GM19452 (cell line): Measurements from ENCODE around the gene ZNF275.
"Not testable (repeated sequence)": the region's sequence is repeated elsewhere in the genome, so short reads cannot be mapped to it uniquely, and the experiment has no call there.

Experiments used
- ATAC-seq: cut with Tn5 transposase; IDR thresholded peaks from one replicate; pipeline ENCODE4 v1.9.1; 2021; ENCODE audit not compliant: unreplicated experiment

The ZNF275 gene

GRCh38 chrX:153353416-153353815 is 19.5 kb downstream of the ZNF275 start:
- no peak for ATAC-seq

- ATAC-seq = no peak
These were observed 23.9 kb downstream of the ZNF275 start for GRCh38 chrX:153357877-153358276.

GRCh38 chrX:153361781-153362397 is 27.9 kb downstream of the ZNF275 start:
- no peak for ATAC-seq

GRCh38 chrX:153365670-153366069 is 31.7 kb downstream of the ZNF275 start:
- no peak for ATAC-seq

- no peak for ATAC-seq
These were observed 32.2 kb downstream of the ZNF275 start for GRCh38 chrX:153366119-153366518.

GRCh38 chrX:153366878-153367538 is 33.1 kb downstream of the ZNF275 start:
- ATAC-seq = no peak

- no peak for ATAC-seq
These were observed 36.5 kb downstream of the ZNF275 start for GRCh38 chrX:153370293-153371055.

GRCh38 chrX:153371256-153371655 is 37.3 kb downstream of the ZNF275 start:
- ATAC-seq = no peak

GRCh38 chrX:153372949-153373348 is 39.0 kb downstream of the ZNF275 start:
- no peak for ATAC-seq

GRCh38 chrX:153374426-153374825 is 40.5 kb downstream of the ZNF275 start:
- no peak for ATAC-seq

- no peak for ATAC-seq
These were observed 41.6 kb downstream of the ZNF275 start for GRCh38 chrX:153375571-153375970.

GRCh38 chrX:153377727-153378126 is 43.8 kb downstream of the ZNF275 start:
- ATAC-seq = no peak

- no peak for ATAC-seq
These were observed 44.7 kb downstream of the ZNF275 start for GRCh38 chrX:153378607-153379006.

- no peak for ATAC-seq
These were observed 45.6 kb downstream of the ZNF275 start for GRCh38 chrX:153379508-153379907.

- no peak for ATAC-seq
These were observed 46.1 kb downstream of the ZNF275 start for GRCh38 chrX:153379971-153380581.

- no peak for ATAC-seq
These were observed 46.7 kb downstream of the ZNF275 start for GRCh38 chrX:153380691-153381090.

- ATAC-seq = no peak
These were observed 48.0 kb downstream of the ZNF275 start for GRCh38 chrX:153381684-153382532.

GRCh38 chrX:153382563-153383482 is 48.9 kb downstream of the ZNF275 start:
- no peak for ATAC-seq

GRCh38 chrX:153384390-153384789 is 50.4 kb downstream of the ZNF275 start:
- no peak for ATAC-seq

GRCh38 chrX:153384973-153385372 is 51.0 kb downstream of the ZNF275 start:
- ATAC-seq = not testable (repeated sequence)
